GM19438 (cell line): ENCODE measurements around the gene PRKAG1.

Experiments
- ATAC-seq: cut with Tn5 transposase; IDR thresholded peaks from one replicate; pipeline ENCODE4 v1.9.1; 2021; ENCODE audit warnings: low read depth; ENCODE audit not compliant: unreplicated experiment

The PRKAG1 gene

GRCh38 chr12:49050507-49051372, 32.2 kb upstream of the PRKAG1 start:
- ATAC-seq = no peak

- ATAC-seq = no peak
These were observed 31.1 kb upstream of the PRKAG1 start for GRCh38 chr12:49049566-49050224.

- ATAC-seq = no peak
These were observed 30.4 kb upstream of the PRKAG1 start for GRCh38 chr12:49048953-49049352.

GRCh38 chr12:49046129-49046895, 27.7 kb upstream of the PRKAG1 start:
- ATAC-seq = no peak

GRCh38 chr12:49044660-49045059, 26.1 kb upstream of the PRKAG1 start:
- ATAC-seq = no peak

GRCh38 chr12:49043856-49044258, 25.3 kb upstream of the PRKAG1 start:
- ATAC-seq = no peak

GRCh38 chr12:49043241-49043640, 24.7 kb upstream of the PRKAG1 start:
- ATAC-seq = no peak

GRCh38 chr12:49041881-49042484, 23.4 kb upstream of the PRKAG1 start:
- no peak for ATAC-seq

GRCh38 chr12:49041036-49041880, 22.7 kb upstream of the PRKAG1 start:
- no peak for ATAC-seq

GRCh38 chr12:49040364-49040855, 21.8 kb upstream of the PRKAG1 start:
- ATAC-seq = no peak

- no peak for ATAC-seq
These were observed 21.1 kb upstream of the PRKAG1 start for GRCh38 chr12:49039421-49040363.

- no peak for ATAC-seq
These were observed 19.8 kb upstream of the PRKAG1 start for GRCh38 chr12:49038291-49038955.

- ATAC-seq = no peak
These were observed 19.3 kb upstream of the PRKAG1 start for GRCh38 chr12:49037947-49038237.

- no peak for ATAC-seq
These were observed 18.8 kb upstream of the PRKAG1 start for GRCh38 chr12:49037111-49037946.

GRCh38 chr12:49036029-49036428, 17.5 kb upstream of the PRKAG1 start:
- no peak for ATAC-seq

- no peak for ATAC-seq
These were observed 15.7 kb upstream of the PRKAG1 start for GRCh38 chr12:49034286-49034622.

- ATAC-seq = no peak
These were observed 15.2 kb upstream of the PRKAG1 start for GRCh38 chr12:49033611-49034285.
